ENCODE data around the gene SSBP4. TPM values are rescaled to one million over a fixed set of nuclear protein-coding genes. Genes with fewer than 3 reads are reported as not detected.
A peak's percentile ranks its signal among the peaks of the same experiment; 100 is the strongest.

The SSBP4 gene
- total and polyA plus RNA-seq, 2 donors (not counting 1 experiment from before 2014, with no cell fraction given), result 37.0 to 64.2 TPM

DNA sequence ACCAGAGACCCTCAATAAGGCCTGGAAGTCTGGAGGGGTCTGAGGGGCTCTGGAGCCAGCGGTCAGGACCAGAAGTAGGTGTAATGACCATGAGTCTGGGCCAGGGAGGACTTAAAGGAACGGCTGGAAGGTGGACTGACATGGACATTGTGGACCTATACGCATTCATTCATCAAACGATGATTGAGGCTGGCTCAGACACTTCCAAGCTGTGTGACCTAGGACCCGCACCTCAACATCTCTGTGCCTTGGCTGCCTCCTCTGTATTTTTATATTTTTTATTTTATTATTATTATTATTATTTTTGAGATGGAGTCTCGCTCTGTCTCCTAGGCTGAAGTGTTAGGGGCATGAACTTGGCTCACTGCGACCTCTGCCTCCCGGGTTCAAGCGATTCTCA lies 12.4 kb upstream of the SSBP4 start:
- Histone ChIP-seq H3K4me3 (ENCODE audit: control extremely low read depth in 1 of 5, extremely low read depth in 1 of 5, insufficient read depth in 1 of 5, low read depth in 2 of 5, low read length in 4 of 5) (no peak overlapping the region), H2AFZ (ENCODE audit: insufficient read depth, low read depth, low read length, poor library complexity, severe bottlenecking) (no peak overlapping the region), H3K4me1 (ENCODE audit: control insufficient read depth in 2 of 2, insufficient read depth in 2 of 2, low read length in 2 of 2) (peaks cover 25 to 31% of the 10 kb centered on the region in 2 donors), H3K27ac (ENCODE audit: low read length in 2 of 2) (no peak overlapping the region), H3K9ac (ENCODE audit: low read length) (no peak overlapping the region), H4K20me1 (ENCODE audit: control insufficient read depth, insufficient read depth, low read length, poor library complexity, severe bottlenecking) (no peaks in the 10 kb centered on the region), H3K4me2 (replicated peaks; ENCODE audit: low read depth, low read length, poor library complexity, severe bottlenecking) (no peak overlapping the region), H3K9me3 (ENCODE audit: control extremely low read depth in 1 of 3, control insufficient read depth in 2 of 3, insufficient read depth in 1 of 3, low read length in 2 of 3) (peaks cover 0 to 6% (median 0%) of the 10 kb centered on the region in 3 donors), H3K36me3 (replicated peaks in 1 of 2; ENCODE audit: control extremely low read depth in 1 of 2, control insufficient read depth in 1 of 2, extremely low read depth in 1 of 2, insufficient read depth in 2 of 2, low read length in 1 of 2) (no peaks in the 10 kb centered on the region), H3K79me2 (ENCODE audit: control insufficient read depth, insufficient read depth, low read length) (no peaks in the 10 kb centered on the region), H3K27me3 (replicated peaks in 1 of 4; ENCODE audit: control extremely low read depth in 1 of 4, control insufficient read depth in 3 of 4, insufficient read depth in 4 of 4, low read length in 3 of 4) (peaks cover 0 to 12% (median 3%) of the 10 kb centered on the region in 4 experiments)
- H3K4me1 Mint-ChIP-seq, result peaks cover 35% of the 10 kb centered on the region
- WGBS (ENCODE audit: insufficient coverage), result 91% methylated on average over 5 of the region's 9 CpGs
- TF ChIP-seq, protein P1, sequence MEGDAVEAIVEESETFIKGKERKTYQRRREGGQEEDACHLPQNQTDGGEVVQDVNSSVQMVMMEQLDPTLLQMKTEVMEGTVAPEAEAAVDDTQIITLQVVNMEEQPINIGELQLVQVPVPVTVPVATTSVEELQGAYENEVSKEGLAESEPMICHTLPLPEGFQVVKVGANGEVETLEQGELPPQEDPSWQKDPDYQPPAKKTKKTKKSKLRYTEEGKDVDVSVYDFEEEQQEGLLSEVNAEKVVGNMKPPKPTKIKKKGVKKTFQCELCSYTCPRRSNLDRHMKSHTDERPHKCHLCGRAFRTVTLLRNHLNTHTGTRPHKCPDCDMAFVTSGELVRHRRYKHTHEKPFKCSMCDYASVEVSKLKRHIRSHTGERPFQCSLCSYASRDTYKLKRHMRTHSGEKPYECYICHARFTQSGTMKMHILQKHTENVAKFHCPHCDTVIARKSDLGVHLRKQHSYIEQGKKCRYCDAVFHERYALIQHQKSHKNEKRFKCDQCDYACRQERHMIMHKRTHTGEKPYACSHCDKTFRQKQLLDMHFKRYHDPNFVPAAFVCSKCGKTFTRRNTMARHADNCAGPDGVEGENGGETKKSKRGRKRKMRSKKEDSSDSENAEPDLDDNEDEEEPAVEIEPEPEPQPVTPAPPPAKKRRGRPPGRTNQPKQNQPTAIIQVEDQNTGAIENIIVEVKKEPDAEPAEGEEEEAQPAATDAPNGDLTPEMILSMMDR (IDR thresholded peaks at IDR 0.05), result no peak
- TF ChIP-seq EZH2 (IDR thresholded peaks at IDR 0.05; ENCODE audit: borderline replicate concordance, insufficient read depth, low read depth, low read length, poor library complexity, severe bottlenecking), result no peak
- DNase-seq (no peak), ATAC-seq (ENCODE audit: low read depth) (no peak)
- peaks cover 10% of the 10 kb centered on the region for H3K27me3 Mint-ChIP-seq
- H3K4me3 Mint-ChIP-seq, result no peak overlapping the region
- H3K27ac Mint-ChIP-seq, result no peak overlapping the region
- ChIA-PET POLR2A (no interaction called here), CTCF (interaction anchor here (0.9 to 12.4 kb wide), 2 partner anchors 17 to 155 kb away, joined by 3 to 112 read pairs; no protein-coding TSS in a partner anchor)
- intact Hi-C loops (cut with micrococcal nuclease), result no loop called here
- no peaks in the 10 kb centered on the region for H3K9me3 Mint-ChIP-seq (ENCODE audit: insufficient read depth)

DNA sequence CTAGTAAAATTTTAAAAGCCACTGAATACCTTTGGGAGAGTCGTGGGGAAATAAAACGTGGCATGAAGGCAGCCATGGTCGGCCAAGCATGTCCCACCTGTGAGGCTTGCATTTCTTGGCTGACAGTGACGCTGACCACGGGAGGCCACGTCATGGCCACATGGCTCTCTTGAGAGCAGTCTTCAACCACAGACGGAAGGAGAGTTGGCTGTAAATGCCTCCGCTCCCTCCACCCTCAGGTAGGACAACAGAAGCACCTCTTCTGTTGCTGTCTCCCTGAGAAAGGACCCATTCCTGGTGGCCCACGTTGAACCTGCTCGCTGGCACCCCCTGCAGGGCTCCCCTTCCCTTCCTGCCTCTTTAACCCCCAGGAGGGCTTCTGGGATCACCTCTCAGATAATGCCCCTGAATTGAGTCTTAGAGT lies 11.1 kb upstream of the SSBP4 start:
- Histone ChIP-seq H3K4me2 (replicated peaks; ENCODE audit: low read depth, low read length, poor library complexity, severe bottlenecking) (peak overlapping the region; percentile 54), H3K27ac (ENCODE audit: low read length in 2 of 2) (peak overlapping the region in 1 of 2 donors; percentile 15)

More for the DNA sequence above, 11.1 kb upstream of the SSBP4 start:
- H3K9ac ChIP-seq (ENCODE audit: low read length), result no peak overlapping the region
- H3K27me3 Mint-ChIP-seq, result peaks cover 18% of the 10 kb centered on the region
- H4K20me1 ChIP-seq (ENCODE audit: control insufficient read depth, insufficient read depth, low read length, poor library complexity, severe bottlenecking), result no peaks in the 10 kb centered on the region
- H3K9me3 Mint-ChIP-seq (ENCODE audit: insufficient read depth), result no peaks in the 10 kb centered on the region
- peaks cover 0 to 6% (median 0%) of the 10 kb centered on the region in 3 donors for H3K9me3 ChIP-seq (ENCODE audit: control extremely low read depth in 1 of 3, control insufficient read depth in 2 of 3, insufficient read depth in 1 of 3, low read length in 2 of 3)
- ChIA-PET POLR2A (no interaction called here), CTCF (interaction anchor here (5.0 to 12.4 kb wide), 2 partner anchors 19 to 128 kb away, joined by 41 to 112 read pairs; partner anchors contain the start of gene JUND)
- peak overlapping the region; percentile 89 for H3K27ac Mint-ChIP-seq
- TF ChIP-seq, protein P1 (IDR thresholded peaks at IDR 0.05), result peak; percentile 31
- no peak for TF ChIP-seq EZH2 (IDR thresholded peaks at IDR 0.05; ENCODE audit: borderline replicate concordance, insufficient read depth, low read depth, low read length, poor library complexity, severe bottlenecking)
- ATAC-seq (ENCODE audit: low read depth) (peak; percentile 90), DNase-seq (peak; percentile 90)
- H3K4me1 ChIP-seq (ENCODE audit: control insufficient read depth in 2 of 2, insufficient read depth in 2 of 2, low read length in 2 of 2), result peaks cover 18 to 19% of the 10 kb centered on the region in 2 donors
- WGBS (ENCODE audit: insufficient coverage), result 6% methylated on average over 10 of the region's 10 CpGs
- H3K79me2 ChIP-seq (ENCODE audit: control insufficient read depth, insufficient read depth, low read length), result no peaks in the 10 kb centered on the region
- H3K27me3 ChIP-seq (replicated peaks in 1 of 4; ENCODE audit: control extremely low read depth in 1 of 4, control insufficient read depth in 3 of 4, insufficient read depth in 4 of 4, low read length in 3 of 4), result peaks cover 0 to 20% (median 7%) of the 10 kb centered on the region in 4 experiments
- H3K4me3 ChIP-seq (ENCODE audit: control extremely low read depth in 1 of 5, extremely low read depth in 1 of 5, insufficient read depth in 1 of 5, low read depth in 2 of 5, low read length in 4 of 5), result no peak overlapping the region
- H2AFZ ChIP-seq (ENCODE audit: insufficient read depth, low read depth, low read length, poor library complexity, severe bottlenecking), result no peak overlapping the region
- intact Hi-C loops (cut with micrococcal nuclease), result loop anchor here (1.0 kb wide), 1 partner anchor 11 kb away; the partner anchor contains the start of gene LRRC25
- peak overlapping the region; percentile 44 for H3K4me3 Mint-ChIP-seq
- H3K36me3 ChIP-seq (replicated peaks in 1 of 2; ENCODE audit: control extremely low read depth in 1 of 2, control insufficient read depth in 1 of 2, extremely low read depth in 1 of 2, insufficient read depth in 2 of 2, low read length in 1 of 2), result no peaks in the 10 kb centered on the region
- peaks cover 23% of the 10 kb centered on the region for H3K4me1 Mint-ChIP-seq
